Heart left ventricle (tissue), 16 donors: ENCODE measurements around the gene BCAR3. TPM values are rescaled to one million over a fixed set of nuclear protein-coding genes. Genes with fewer than 3 reads are reported as not detected.
A peak's percentile ranks its signal among the peaks of the same experiment; 100 is the strongest.

Source experiments
- ATAC-seq, 4 donors: fragments of 200-7000 bp; cut with Tn5 transposase; one replicate each; pipeline ENCODE4 v1.9.1; 2020 to 2022; ENCODE audit warnings: moderate library complexity in 4 of 4, mild to moderate bottlenecking in 3 of 4, moderate number of reproducible peaks in 1 of 4
- DNase-seq, 5 donors: peaks; one replicate each; pipeline ENCODE4 v3.0.0-alpha.2; 2020
- H3K27ac ChIP-seq, 12 donors: fragments of 200-600 bp; sonication (generic) in 4 of 12; one replicate each; pipeline versions ENCODE4 v1.5.0 to v1.8.0; 2016 to 2022; ENCODE audit warnings: mild to moderate bottlenecking in 2 of 12
- H3K27me3 ChIP-seq, 9 donors: fragments of 200-600 bp; sonication (generic) in 2 of 9; one replicate each; pipeline versions ENCODE4 v1.5.1 to v1.8.0; 2016 to 2022; ENCODE audit warnings: mild to moderate bottlenecking in 3 of 9
- H3K36me3 ChIP-seq, 9 donors: fragments of 200-600 bp; sonication (generic) in 2 of 9; one replicate each; pipeline versions ENCODE4 v1.5.0 to v1.8.0; 2018 to 2022; ENCODE audit warnings: mild to moderate bottlenecking in 2 of 9
- H3K4me1 ChIP-seq, 12 donors: fragments of 200-600 bp; sonication (generic) in 4 of 12; one replicate each; pipeline versions ENCODE4 v1.5.0 to v1.8.0; 2016 to 2022; ENCODE audit warnings: mild to moderate bottlenecking in 3 of 12
- H3K4me3 ChIP-seq, 12 donors: fragments of 200-600 bp; sonication (generic) in 4 of 12; one replicate each; pipeline versions ENCODE4 v1.5.0 to v1.8.0; 2017 to 2022; ENCODE audit warnings: mild to moderate bottlenecking in 9 of 12, moderate library complexity in 4 of 12
- H3K9me3 ChIP-seq, 12 donors: fragments of 200-600 bp; sonication (generic) in 4 of 12; one replicate each; pipeline versions ENCODE4 v1.5.0 to v1.8.0; 2016 to 2022; ENCODE audit warnings: mild to moderate bottlenecking in 1 of 12
- POLR2A ChIP-seq, 2 donors: fragments of 450-650 bp; IDR thresholded peaks; one replicate each; pipeline ENCODE4 v1.6.1; 2017; ENCODE audit warnings: antibody characterized with exemption in 2 of 2, mild to moderate bottlenecking in 2 of 2, moderate library complexity in 2 of 2
- WGBS, 4 donors: extraction: QIAGEN DNeasy Blood & Tissue Kit in 2 of 4; methylation state at CpG; one replicate each; pipeline versions ENCODE4 v1.1.5 to v1.1.7; 2013 to 2018; 5-methylcytosine and 5-hydroxymethylcytosine counted together
- intact Hi-C, 10 donors: fragments of 100-400 bp; cut with DNase I; formaldehyde crosslinking; loops; one replicate each; pipeline versions ENCODE4 v1.11.1 to v1.14.2; 2022
- polyA plus RNA-seq, 2 donors: library from polyadenylated mRNA; stranded (reverse); fragments of 200-250 nt; gene quantifications; one replicate each; pipeline ENCODE4 v1.2.3, GENCODE V29; 2013
- total RNA-seq, 9 donors: library from RNA; depleted of rRNA in 2 of 9; stranded (reverse); fragments of >200 nt in 2 of 9; fragmentation: NEBNext Ultra II Directional in 3 of 9; extraction: Animal tissue kit (Norgen Biotek cat#: 25700) in 3 of 9; gene quantifications; one replicate each; pipeline versions ENCODE4 v1.1.0 to v1.2.4, GENCODE V29; 2016 to 2023
- TF ChIP-seq, protein P1 (sequence below), 12 donors: fragments of 200-600 bp; sonication (generic) in 4 of 12; IDR thresholded peaks; one replicate each; pipeline versions ENCODE4 v1.5.0 to v1.8.0; 2018 to 2022; ENCODE audit warnings: antibody characterized with exemption in 12 of 12, mild to moderate bottlenecking in 5 of 12
- donor health status: ischemic (EF 13 %, LVEDD 7.1; RV severe dilation, severe dysfunction).
- donor health status: healthy with polysubstance abuse.
- donor health status: DM: no; HTN: yes; CAD: no.
- donor health status: DM: no; HTN: no; CAD: no.
- donor health status: ischemic (EF 25% LVEDD 6.9; RV normal size, moderate dysfunction).
- donor health status: ischemic (EF 25% LVEDD 5.7; RV mildly dilated, moderate dysfunction).
- donor health status: healthy.
- donor health status: DM: yes; HTN: yes; CAD: no.
- donor health status: ischemic (EF 35%, LVEDD 5.7; RV mildly dilated, moderate dysfunction).
- donor health status: nonischemic (EF 11% LVEDD 7.7; RV severe dilation, severe dysfunction).
- donor health status: DM: yes; HTN: yes; CAD: no.
- donor health status: PGD.
- donor health status: ischemic (EF 29% LVEDD 5.4; RV normal size, mild dysfunction).
- donor health status: nonischemic (EF 23%, LVEDD 6.1; RV moderate dilation, normal function).

BCAR3 gene
- total and polyA plus RNA-seq, 11 donors: 6.4 to 25.0 (median 12.9) TPM

DNA sequence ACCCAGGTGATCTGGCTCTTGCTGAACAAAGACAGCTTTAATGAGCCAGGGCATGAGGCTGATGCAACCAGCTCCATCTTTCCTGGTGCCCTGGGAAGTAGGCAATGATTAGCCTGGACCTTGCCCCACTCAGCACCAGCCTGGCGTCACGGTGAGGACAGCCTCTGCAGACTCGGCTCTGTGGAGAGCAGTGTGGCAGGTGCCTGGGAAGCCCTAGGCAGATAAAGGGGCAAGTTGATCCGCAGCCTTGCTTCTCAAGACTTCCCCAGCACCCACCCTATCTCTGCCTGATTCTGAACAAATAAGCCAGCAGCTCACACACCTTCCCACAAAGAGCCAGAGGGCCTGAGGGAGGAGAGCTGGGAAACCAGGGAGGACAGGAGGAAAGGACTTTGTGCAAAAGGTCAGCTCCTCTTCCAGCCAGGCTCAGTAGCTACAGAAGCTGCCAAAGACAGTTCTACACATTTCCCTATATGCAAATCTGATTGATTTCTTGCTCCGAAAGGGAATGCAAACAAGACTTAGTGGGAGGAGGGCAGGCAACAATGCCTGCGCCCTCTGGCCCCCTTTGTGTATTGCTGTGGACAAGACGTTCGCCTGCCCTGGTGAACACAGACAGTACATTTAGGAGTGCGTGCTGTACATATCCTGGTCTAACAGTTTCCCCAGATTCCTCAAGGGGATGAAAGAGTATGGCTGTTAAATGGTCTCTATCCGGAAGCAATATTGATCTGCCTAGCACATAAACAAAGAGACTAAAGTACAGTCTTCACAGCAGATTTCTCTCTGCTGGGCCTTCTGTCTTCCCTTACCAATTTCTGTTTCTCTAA is 63.8 kb downstream of the BCAR3 start:
- H3K4me1 ChIP-seq: peaks cover 7 to 83% (median 50%) of the 10 kb centered on the region in 12 donors
- 72 to 84% (median 81%) methylated on average over 10 of the region's 10 CpGs for WGBS, 4 donors
- H3K27me3 ChIP-seq: no peaks in the 10 kb centered on the region
- peak overlapping the region; percentile 39 to 78 (median 68) for H3K27ac ChIP-seq
- intact Hi-C loops: loop anchor here in 5 of 10 donors (5.0 kb wide), 4 partner anchors 51 to 171 kb away; partner anchors contain the start of gene FNBP1L (in 1 of the 5)
- no peak for DNase-seq
- no peaks in the 10 kb centered on the region for H3K36me3 ChIP-seq
- no peaks in the 10 kb centered on the region for H3K9me3 ChIP-seq
- H3K4me3 ChIP-seq: no peak overlapping the region
- no peak for TF ChIP-seq POLR2A (IDR thresholded peaks at IDR 0.05)
- TF ChIP-seq, protein P1, sequence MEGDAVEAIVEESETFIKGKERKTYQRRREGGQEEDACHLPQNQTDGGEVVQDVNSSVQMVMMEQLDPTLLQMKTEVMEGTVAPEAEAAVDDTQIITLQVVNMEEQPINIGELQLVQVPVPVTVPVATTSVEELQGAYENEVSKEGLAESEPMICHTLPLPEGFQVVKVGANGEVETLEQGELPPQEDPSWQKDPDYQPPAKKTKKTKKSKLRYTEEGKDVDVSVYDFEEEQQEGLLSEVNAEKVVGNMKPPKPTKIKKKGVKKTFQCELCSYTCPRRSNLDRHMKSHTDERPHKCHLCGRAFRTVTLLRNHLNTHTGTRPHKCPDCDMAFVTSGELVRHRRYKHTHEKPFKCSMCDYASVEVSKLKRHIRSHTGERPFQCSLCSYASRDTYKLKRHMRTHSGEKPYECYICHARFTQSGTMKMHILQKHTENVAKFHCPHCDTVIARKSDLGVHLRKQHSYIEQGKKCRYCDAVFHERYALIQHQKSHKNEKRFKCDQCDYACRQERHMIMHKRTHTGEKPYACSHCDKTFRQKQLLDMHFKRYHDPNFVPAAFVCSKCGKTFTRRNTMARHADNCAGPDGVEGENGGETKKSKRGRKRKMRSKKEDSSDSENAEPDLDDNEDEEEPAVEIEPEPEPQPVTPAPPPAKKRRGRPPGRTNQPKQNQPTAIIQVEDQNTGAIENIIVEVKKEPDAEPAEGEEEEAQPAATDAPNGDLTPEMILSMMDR (IDR thresholded peaks at IDR 0.05): no peak
- ATAC-seq: peak in 1 of 4 donors; percentile 25

- DNase-seq (peak in 3 of 5 donors; percentile 43 to 74 (median 63)), ATAC-seq (peak; percentile 49 to 60 (median 54))
- H3K4me1 ChIP-seq: peaks cover 7 to 84% (median 52%) of the 10 kb centered on the region in 12 donors
Measured at GRCh38 chr1:93616996-93617669, 64.5 kb downstream of the BCAR3 start.

DNA sequence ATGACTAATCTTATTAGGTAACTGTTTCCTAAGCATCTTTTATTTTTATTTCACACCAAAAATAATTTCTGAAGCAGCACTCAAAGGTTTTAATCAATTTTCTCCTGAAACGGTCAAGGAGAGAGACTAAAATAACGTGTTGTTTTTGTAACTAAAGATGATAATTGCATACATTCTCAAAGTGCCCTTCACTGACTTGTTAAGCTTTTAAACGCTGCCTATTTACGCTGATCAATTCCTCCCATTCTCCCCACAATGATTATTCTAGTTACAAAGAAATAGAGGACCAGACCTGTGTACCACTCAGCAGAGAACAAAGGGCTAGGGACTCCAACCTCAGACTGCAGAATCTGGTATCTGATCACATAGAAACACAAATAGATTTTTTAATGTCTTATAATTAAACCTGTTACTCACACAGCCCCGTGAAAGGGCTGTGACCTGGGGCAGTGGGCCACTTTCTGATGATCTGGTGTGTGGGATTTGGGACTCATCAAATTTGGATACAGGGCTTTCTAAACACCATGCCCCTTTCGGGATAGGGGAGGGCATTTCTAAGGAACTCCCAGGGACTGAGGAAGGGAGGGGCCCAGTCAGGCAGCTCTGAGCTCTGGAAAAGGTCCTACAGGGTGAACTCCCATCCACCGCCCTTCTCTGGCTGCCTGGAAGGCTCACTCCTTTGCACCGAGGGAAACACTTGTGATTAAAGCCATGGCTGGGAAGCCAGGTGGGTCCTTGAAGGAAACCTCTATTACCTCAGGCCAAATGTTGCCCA is 65.2 kb downstream of the BCAR3 start:
- no peaks in the 10 kb centered on the region for H3K27me3 ChIP-seq
- H3K27ac ChIP-seq: peak overlapping the region; percentile 39 to 78 (median 68)
- H3K4me1 ChIP-seq: peaks cover 7 to 86% (median 52%) of the 10 kb centered on the region in 12 donors
- no peaks in the 10 kb centered on the region for H3K36me3 ChIP-seq
- TF ChIP-seq, protein P1 (IDR thresholded peaks at IDR 0.05): no peak
- no peak for TF ChIP-seq POLR2A (IDR thresholded peaks at IDR 0.05)
- DNase-seq (peak in 3 of 5 donors; percentile 51 to 66 (median 62)), ATAC-seq (peak in 3 of 4 donors; percentile 52 to 74 (median 68))
- 58 to 74% (median 67%) methylated on average over 6 to 8 of the region's 8 CpGs for WGBS, 4 donors
- intact Hi-C loops: loop anchor here in 5 of 10 donors (5.0 kb wide), 4 partner anchors 49 to 169 kb away; partner anchors contain the start of gene FNBP1L (in 1 of the 5)
- H3K4me3 ChIP-seq: no peak overlapping the region
- H3K9me3 ChIP-seq: no peaks in the 10 kb centered on the region

More at GRCh38 chr1:93616996-93617669, 64.5 kb downstream of the BCAR3 start:
- TF ChIP-seq, protein P1 (IDR thresholded peaks at IDR 0.05): no peak
- no peak for TF ChIP-seq POLR2A (IDR thresholded peaks at IDR 0.05)
- H3K27ac ChIP-seq: peak overlapping the region; percentile 39 to 78 (median 68)
- no peaks in the 10 kb centered on the region for H3K36me3 ChIP-seq
- intact Hi-C loops: loop anchor here in 5 of 10 donors (5.0 kb wide), 4 partner anchors 50 to 170 kb away; partner anchors contain the start of gene FNBP1L (in 1 of the 5)
- no peaks in the 10 kb centered on the region for H3K27me3 ChIP-seq
- no peak overlapping the region for H3K4me3 ChIP-seq
- WGBS, 4 donors: 57 to 80% (median 66%) methylated on average over 6 of the region's 6 CpGs
- no peaks in the 10 kb centered on the region for H3K9me3 ChIP-seq
